GM12878 (cell line): ENCODE measurements around the gene TRPC1.
"Not testable (repeated sequence)": the region's sequence is repeated elsewhere in the genome, so short reads cannot be mapped to it uniquely, and the experiment has no call there.

Experiments
- ATF2 ChIP-seq: IDR thresholded peaks from 2 replicates; pipeline ENCODE4 v1.6.1; 2012; ENCODE audit warnings: low read length, inconsistent platforms
- BACH1 ChIP-seq: fragments of 450-650 bp; IDR thresholded peaks from 2 replicates; pipeline ENCODE4 v1.6.1; 2017; ENCODE audit warnings: mild to moderate bottlenecking, borderline replicate concordance
- EP300 ChIP-seq, 2 experiments: fragments of 150-350 bp in 1 of 2; IDR thresholded peaks; 2 replicates each; pipeline ENCODE4 v1.6.1; 2011 to 2012; ENCODE audit warnings: low read depth in 2 of 2, low read length in 2 of 2, borderline replicate concordance in 1 of 2, improper control_type of control experiment in 1 of 2, inconsistent platforms in 1 of 2; ENCODE audit not compliant: control insufficient read depth in 1 of 2
- POLR2A ChIP-seq: IDR thresholded peaks from 2 replicates; pipeline ENCODE4 v1.6.1; 2011; ENCODE audit warnings: low read depth, mild to moderate bottlenecking, low read length

- not testable (repeated sequence) for TF ChIP-seq BACH1; ATF2; POLR2A; EP300 (IDR thresholded peaks at IDR 0.05; ENCODE audit: borderline replicate concordance in 1 of 2, control insufficient read depth in 1 of 2, low read depth in 2 of 2, low read length in 2 of 2)
These were observed 9.0 kb upstream of the TRPC1 start for GRCh38 chr3:142714882-142715281.
